Measurements from ENCODE around the gene RHOJ.

Gene RHOJ

GRCh38 chr14:63205044-63205575, 867 bp downstream of the RHOJ start:
- no peak for FAIRE-seq
- DNase-seq (ENCODE audit: low spot score), result no peak

- FAIRE-seq (no peak), DNase-seq (ENCODE audit: low spot score) (no peak)
Measured at GRCh38 chr14:63205866-63206265, 1.6 kb downstream of the RHOJ start.

GRCh38 chr14:63209160-63209559, 4.9 kb downstream of the RHOJ start:
- FAIRE-seq (no peak), DNase-seq (ENCODE audit: low spot score) (no peak)

GRCh38 chr14:63210812-63211211, 6.6 kb downstream of the RHOJ start:
- FAIRE-seq (no peak), DNase-seq (ENCODE audit: low spot score) (no peak)

GRCh38 chr14:63212209-63212608, 8.0 kb downstream of the RHOJ start:
- FAIRE-seq (no peak), DNase-seq (ENCODE audit: low spot score) (no peak)

- DNase-seq (ENCODE audit: low spot score), result no peak
- FAIRE-seq, result no peak
Measured at GRCh38 chr14:63212776-63213500, 8.7 kb downstream of the RHOJ start.

- FAIRE-seq (no peak), DNase-seq (ENCODE audit: low spot score) (no peak)
Measured at GRCh38 chr14:63214417-63215196, 10.4 kb downstream of the RHOJ start.

- FAIRE-seq (no peak), DNase-seq (ENCODE audit: low spot score) (no peak)
Measured at GRCh38 chr14:63220526-63220925, 16.3 kb downstream of the RHOJ start.

GRCh38 chr14:63223596-63223995, 19.4 kb downstream of the RHOJ start:
- no peak for FAIRE-seq
- DNase-seq (ENCODE audit: low spot score), result no peak

- DNase-seq (ENCODE audit: low spot score) (no peak), FAIRE-seq (no peak)
Measured at GRCh38 chr14:63224196-63224595, 20.0 kb downstream of the RHOJ start.

GRCh38 chr14:63228217-63228616, 24.0 kb downstream of the RHOJ start:
- DNase-seq (ENCODE audit: low spot score), result no peak
- FAIRE-seq, result no peak

GRCh38 chr14:63229330-63230059, 25.3 kb downstream of the RHOJ start:
- DNase-seq (ENCODE audit: low spot score) (no peak), FAIRE-seq (no peak)

- DNase-seq (ENCODE audit: low spot score), result no peak
- FAIRE-seq, result no peak
Measured at GRCh38 chr14:63231766-63232165, 27.5 kb downstream of the RHOJ start.

GRCh38 chr14:63237791-63238190, 33.5 kb downstream of the RHOJ start:
- no peak for DNase-seq (ENCODE audit: low spot score)
- no peak for FAIRE-seq

GRCh38 chr14:63240221-63240620, 36.0 kb downstream of the RHOJ start:
- no peak for FAIRE-seq

GRCh38 chr14:63241096-63241495, 36.9 kb downstream of the RHOJ start:
- no peak for FAIRE-seq
- DNase-seq (ENCODE audit: low spot score), result no peak

More at GRCh38 chr14:63240221-63240620, 36.0 kb downstream of the RHOJ start:
- DNase-seq (ENCODE audit: low spot score), result no peak

GRCh38 chr14:63243646-63244045, 39.4 kb downstream of the RHOJ start:
- no peak for DNase-seq (ENCODE audit: low spot score)

GRCh38 chr14:63245893-63246292, 41.6 kb downstream of the RHOJ start:
- FAIRE-seq (no peak), DNase-seq (ENCODE audit: low spot score) (no peak)

More at GRCh38 chr14:63243646-63244045, 39.4 kb downstream of the RHOJ start:
- FAIRE-seq, result no peak

GRCh38 chr14:63248211-63248610, 44.0 kb downstream of the RHOJ start:
- no peak for FAIRE-seq

GRCh38 chr14:63249092-63249491, 44.8 kb downstream of the RHOJ start:
- DNase-seq (ENCODE audit: low spot score), result no peak
- no peak for FAIRE-seq

More at GRCh38 chr14:63248211-63248610, 44.0 kb downstream of the RHOJ start:
- no peak for DNase-seq (ENCODE audit: low spot score)

- DNase-seq (ENCODE audit: low spot score), result no peak
- FAIRE-seq, result no peak
Measured at GRCh38 chr14:63257299-63257698, 53.1 kb downstream of the RHOJ start.

GRCh38 chr14:63262446-63262845, 58.2 kb downstream of the RHOJ start:
- FAIRE-seq (no peak), DNase-seq (ENCODE audit: low spot score) (no peak)

Measured in RCC 7860 (cell line).